Heart left ventricle (tissue), 13 donors: ENCODE measurements around the gene COL26A1.

Source experiments
- POLR2A ChIP-seq, 2 donors: fragments of 450-650 bp; IDR thresholded peaks; one replicate each; pipeline ENCODE4 v1.6.1; 2017; ENCODE audit warnings: antibody characterized with exemption in 2 of 2, mild to moderate bottlenecking in 2 of 2, moderate library complexity in 2 of 2
- TF ChIP-seq, protein P1 (sequence below), 12 donors: fragments of 200-600 bp; sonication (generic) in 4 of 12; IDR thresholded peaks; one replicate each; pipeline versions ENCODE4 v1.5.0 to v1.8.0; 2018 to 2022; ENCODE audit warnings: antibody characterized with exemption in 12 of 12, mild to moderate bottlenecking in 5 of 12
- donor health status: ischemic (EF 13 %, LVEDD 7.1; RV severe dilation, severe dysfunction).
- donor health status: DM: no; HTN: yes; CAD: no.
- donor health status: DM: no; HTN: no; CAD: no.
- donor health status: ischemic (EF 25% LVEDD 6.9; RV normal size, moderate dysfunction).
- donor health status: ischemic (EF 25% LVEDD 5.7; RV mildly dilated, moderate dysfunction).
- donor health status: ischemic (EF 35%, LVEDD 5.7; RV mildly dilated, moderate dysfunction).
- donor health status: nonischemic (EF 11% LVEDD 7.7; RV severe dilation, severe dysfunction).
- donor health status: DM: yes; HTN: yes; CAD: no.
- donor health status: PGD.
- donor health status: ischemic (EF 29% LVEDD 5.4; RV normal size, mild dysfunction).
- donor health status: nonischemic (EF 23%, LVEDD 6.1; RV moderate dilation, normal function).

DNA sequence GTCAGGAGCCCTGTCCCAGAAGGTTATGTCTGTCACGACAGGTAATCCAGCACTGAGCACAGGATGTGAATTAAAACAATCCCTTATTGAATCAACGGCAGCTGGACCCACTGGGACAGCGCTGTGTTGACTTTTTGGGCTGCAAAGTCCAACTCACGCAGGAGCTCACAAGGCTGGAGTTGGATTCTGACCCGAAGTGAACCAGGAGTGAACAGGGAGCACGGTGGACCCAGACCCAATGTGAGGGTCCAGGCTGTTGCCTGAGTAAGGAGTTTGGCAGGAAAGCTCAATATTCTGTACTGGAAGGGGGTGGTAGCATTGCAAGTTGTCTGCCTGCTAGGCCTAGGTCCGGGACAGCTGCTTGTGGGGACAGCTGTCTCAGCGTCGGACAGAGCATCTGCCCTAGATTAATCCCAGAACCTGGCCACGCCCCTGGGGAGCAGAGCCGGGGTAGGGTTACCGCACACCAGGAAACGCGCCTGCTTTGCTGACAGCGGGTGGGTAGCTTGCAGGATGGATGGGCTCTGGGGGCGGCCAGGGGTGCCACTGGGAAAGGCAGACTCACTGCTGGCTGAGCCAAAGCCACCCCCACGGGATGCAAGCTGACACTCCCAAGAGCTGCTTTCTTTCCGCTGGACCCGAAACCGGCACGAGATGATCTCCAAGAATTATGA lies 24.0 kb downstream of the COL26A1 start:
- TF ChIP-seq POLR2A (IDR thresholded peaks at IDR 0.05): no peak
- TF ChIP-seq, protein P1, sequence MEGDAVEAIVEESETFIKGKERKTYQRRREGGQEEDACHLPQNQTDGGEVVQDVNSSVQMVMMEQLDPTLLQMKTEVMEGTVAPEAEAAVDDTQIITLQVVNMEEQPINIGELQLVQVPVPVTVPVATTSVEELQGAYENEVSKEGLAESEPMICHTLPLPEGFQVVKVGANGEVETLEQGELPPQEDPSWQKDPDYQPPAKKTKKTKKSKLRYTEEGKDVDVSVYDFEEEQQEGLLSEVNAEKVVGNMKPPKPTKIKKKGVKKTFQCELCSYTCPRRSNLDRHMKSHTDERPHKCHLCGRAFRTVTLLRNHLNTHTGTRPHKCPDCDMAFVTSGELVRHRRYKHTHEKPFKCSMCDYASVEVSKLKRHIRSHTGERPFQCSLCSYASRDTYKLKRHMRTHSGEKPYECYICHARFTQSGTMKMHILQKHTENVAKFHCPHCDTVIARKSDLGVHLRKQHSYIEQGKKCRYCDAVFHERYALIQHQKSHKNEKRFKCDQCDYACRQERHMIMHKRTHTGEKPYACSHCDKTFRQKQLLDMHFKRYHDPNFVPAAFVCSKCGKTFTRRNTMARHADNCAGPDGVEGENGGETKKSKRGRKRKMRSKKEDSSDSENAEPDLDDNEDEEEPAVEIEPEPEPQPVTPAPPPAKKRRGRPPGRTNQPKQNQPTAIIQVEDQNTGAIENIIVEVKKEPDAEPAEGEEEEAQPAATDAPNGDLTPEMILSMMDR (IDR thresholded peaks at IDR 0.05): no peak
